Erythroblast (primary cell): ENCODE measurements around the gene PRKG1.

Experiments used
- GATA1 ChIP-seq: IDR thresholded peaks from 2 replicates; pipeline ENCODE4 v1.6.1; 2011; ENCODE audit warnings: low read depth, mild to moderate bottlenecking, control low read depth, low read length, moderate library complexity
- POLR2A ChIP-seq: IDR thresholded peaks from 2 replicates; pipeline ENCODE4 v1.6.1; 2011; ENCODE audit warnings: mild to moderate bottlenecking, low read length

- TF ChIP-seq POLR2A = no peak
- TF ChIP-seq GATA1 = no peak
These were observed 1260.3 kb downstream of the PRKG1 start for GRCh38 chr10:52334595-52334994.
